Stomach (tissue), 9 donors: ENCODE measurements around the gene USP9X. TPM values are rescaled to one million over a fixed set of nuclear protein-coding genes. Genes with fewer than 3 reads are reported as not detected.
"Not testable (repeated sequence)": the region's sequence is repeated elsewhere in the genome, so short reads cannot be mapped to it uniquely, and the experiment has no call there.

Source experiments
- DNase-seq, 2 donors: peaks; one replicate each; pipeline versions ENCODE4 v3.0.0 to v3.0.0-alpha.2; 2013 to 2019
- H3K27ac ChIP-seq, 5 donors: fragments of 200-600 bp in 4 of 5; sonication (generic) in 4 of 5; one replicate each; pipeline ENCODE4 v1.5.1; 2013 to 2019; ENCODE audit warnings: mild to moderate bottlenecking in 1 of 5, moderate library complexity in 1 of 5
- H3K27me3 ChIP-seq, 3 donors: fragments of 200-600 bp; sonication (generic); one replicate each; pipeline ENCODE4 v1.5.1; 2017 to 2019; ENCODE audit warnings: mixed run types in 1 of 3
- H3K36me3 ChIP-seq, 4 donors: fragments of 200-600 bp; sonication (generic); 1 replicate in 3 of 4; 2 replicates in 1 of 4; pipeline ENCODE4 v1.5.1; 2016 to 2019
- H3K4me1 ChIP-seq, 4 donors: fragments of 200-600 bp; sonication (generic); one replicate each; pipeline ENCODE4 v1.5.1; 2016 to 2019
- H3K4me3 ChIP-seq, 4 donors: fragments of 200-600 bp; sonication (generic) in 3 of 4; one replicate each; pipeline ENCODE4 v1.5.1; 2016 to 2019; ENCODE audit warnings: mild to moderate bottlenecking in 1 of 4
- H3K9me3 ChIP-seq, 4 donors: fragments of 200-600 bp; sonication (generic); one replicate each; pipeline ENCODE4 v1.5.1; 2016 to 2019
- EP300 ChIP-seq: sonication (generic); formaldehyde crosslinking; IDR thresholded peaks from one replicate; pipeline ENCODE4 v1.6.1; 2017; ENCODE audit warnings: antibody characterized with exemption
- POLR2A ChIP-seq, 4 donors: fragments of 450-650 bp; IDR thresholded peaks; one replicate each; pipeline ENCODE4 v1.6.1; 2016; ENCODE audit warnings: antibody characterized with exemption in 4 of 4, control low read depth in 2 of 4, mild to moderate bottlenecking in 1 of 4, moderate library complexity in 1 of 4
- POLR2AphosphoS5 ChIP-seq, 3 donors: sonication (generic); formaldehyde crosslinking; IDR thresholded peaks; one replicate each; pipeline ENCODE4 v1.6.1; 2016; ENCODE audit warnings: antibody characterized with exemption in 3 of 3
- WGBS, 5 donors: extraction: QIAGEN DNeasy Blood & Tissue Kit in 3 of 5; methylation state at CpG; one replicate each; pipeline versions ENCODE4 v1.1.5 to v1.1.7; 2013 to 2018; 5-methylcytosine and 5-hydroxymethylcytosine counted together
- intact Hi-C: fragments of 100-400 bp; cut with DNase I; formaldehyde crosslinking; loops from one replicate; pipeline ENCODE4 v1.15.1; 2023; ENCODE audit warnings: low total_unique reads
- polyA plus RNA-seq, 3 donors: library from polyadenylated mRNA; stranded (reverse); fragments of 200-250 nt; gene quantifications; one replicate each; pipeline ENCODE4 v1.2.3, GENCODE V29; 2013
- total RNA-seq, 5 donors: library from RNA; depleted of rRNA; stranded (reverse); fragments of >200 nt; gene quantifications; one replicate each; pipeline versions ENCODE4 v1.1.0 to v1.2.3, GENCODE V29; 2014 to 2016
- TF ChIP-seq, protein P1 (sequence below), 7 experiments: fragments of 450-650 bp in 4 of 7; fragments of 200-600 bp in 3 of 7; sonication (generic) in 3 of 7; IDR thresholded peaks; one replicate each; pipeline ENCODE4 v1.5.1; 2016 to 2019; ENCODE audit warnings: antibody characterized with exemption in 7 of 7, control low read depth in 2 of 7, mild to moderate bottlenecking in 1 of 7
- donor health status: healthy with polysubstance abuse.
- donor health status: Bipolar disorder and iron deficiency.
- donor health status: healthy.

USP9X gene
- total and polyA plus RNA-seq, 8 donors = 6.5 to 252 (median 52.6) TPM

- no peak overlapping the region for H3K27ac ChIP-seq
- H3K4me3 ChIP-seq = no peak overlapping the region
- TF ChIP-seq EP300 = no peak
- no peak for TF ChIP-seq POLR2AphosphoS5 (IDR thresholded peaks at IDR 0.05)
- TF ChIP-seq, protein P1, sequence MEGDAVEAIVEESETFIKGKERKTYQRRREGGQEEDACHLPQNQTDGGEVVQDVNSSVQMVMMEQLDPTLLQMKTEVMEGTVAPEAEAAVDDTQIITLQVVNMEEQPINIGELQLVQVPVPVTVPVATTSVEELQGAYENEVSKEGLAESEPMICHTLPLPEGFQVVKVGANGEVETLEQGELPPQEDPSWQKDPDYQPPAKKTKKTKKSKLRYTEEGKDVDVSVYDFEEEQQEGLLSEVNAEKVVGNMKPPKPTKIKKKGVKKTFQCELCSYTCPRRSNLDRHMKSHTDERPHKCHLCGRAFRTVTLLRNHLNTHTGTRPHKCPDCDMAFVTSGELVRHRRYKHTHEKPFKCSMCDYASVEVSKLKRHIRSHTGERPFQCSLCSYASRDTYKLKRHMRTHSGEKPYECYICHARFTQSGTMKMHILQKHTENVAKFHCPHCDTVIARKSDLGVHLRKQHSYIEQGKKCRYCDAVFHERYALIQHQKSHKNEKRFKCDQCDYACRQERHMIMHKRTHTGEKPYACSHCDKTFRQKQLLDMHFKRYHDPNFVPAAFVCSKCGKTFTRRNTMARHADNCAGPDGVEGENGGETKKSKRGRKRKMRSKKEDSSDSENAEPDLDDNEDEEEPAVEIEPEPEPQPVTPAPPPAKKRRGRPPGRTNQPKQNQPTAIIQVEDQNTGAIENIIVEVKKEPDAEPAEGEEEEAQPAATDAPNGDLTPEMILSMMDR (IDR thresholded peaks at IDR 0.05) = no peak
- TF ChIP-seq POLR2A (IDR thresholded peaks at IDR 0.05) = no peak
- peaks cover 0 to 81% (median 38%) of the 10 kb centered on the region in 4 donors for H3K4me1 ChIP-seq
- 62 to 82% (median 75%) methylated on average over 1 of the region's 1 CpG for WGBS, 5 donors
- no peaks in the 10 kb centered on the region for H3K36me3 ChIP-seq
- H3K27me3 ChIP-seq = no peaks in the 10 kb centered on the region
- DNase-seq = no peak
- peaks cover 0 to 8% (median 0%) of the 10 kb centered on the region in 4 donors for H3K9me3 ChIP-seq
- intact Hi-C loops = no loop called here
Measured at GRCh38 chrX:41108007-41108406, 22.8 kb downstream of the USP9X start.

DNA sequence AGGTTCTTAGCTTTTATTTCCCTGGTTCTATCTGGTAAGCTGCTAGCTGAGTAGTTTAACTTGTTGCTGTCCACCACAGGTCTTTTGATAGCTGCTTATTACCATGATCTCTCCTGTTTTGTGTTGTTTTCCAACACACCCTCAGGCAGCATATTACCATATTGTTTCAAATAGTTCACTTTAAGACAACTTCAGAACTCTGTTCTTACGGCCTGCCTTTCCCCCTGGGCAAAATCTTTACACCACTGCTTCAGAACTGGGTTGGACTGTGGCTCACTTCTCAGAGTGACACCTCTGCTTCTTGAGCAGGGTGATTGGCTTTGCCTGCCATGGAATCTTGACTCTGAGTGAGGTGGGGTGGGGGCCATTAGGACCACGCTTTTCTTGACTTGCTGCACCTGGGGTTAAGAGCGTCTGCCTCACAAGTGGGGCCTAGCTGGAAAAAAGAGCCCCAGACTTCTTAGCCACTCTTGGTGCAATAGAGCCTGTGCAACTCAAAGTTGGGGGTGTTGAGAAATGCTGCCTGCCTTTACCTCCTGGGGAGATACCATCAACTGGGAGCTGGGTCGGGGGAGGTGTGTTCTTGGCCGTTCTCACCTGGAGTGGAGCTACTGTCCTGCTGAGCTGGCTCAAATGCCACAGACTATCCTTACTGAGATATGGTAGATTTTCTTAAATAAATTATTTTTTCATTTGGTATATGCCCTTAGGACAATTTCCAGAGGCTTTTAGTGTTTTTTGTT is 23.4 kb downstream of the USP9X start:
- Histone ChIP-seq H3K4me1 (peaks cover 0 to 78% (median 36%) of the 10 kb centered on the region in 4 donors), H3K9me3 (peaks cover 0 to 8% (median 0%) of the 10 kb centered on the region in 4 donors), H3K36me3 (no peaks in the 10 kb centered on the region), H3K4me3 (no peak overlapping the region), H3K27me3 (no peaks in the 10 kb centered on the region), H3K27ac (no peak overlapping the region)
- whole genome bisulfite sequencing, 5 donors = 59 to 78% (median 66%) methylated on average over 3 to 5 of the region's 5 CpGs
- DNase-seq = no peak
- TF ChIP-seq POLR2AphosphoS5 (IDR thresholded peaks at IDR 0.05) = no peak
- intact Hi-C loops = no loop called here

GRCh38 chrX:41110801-41111625 is 25.8 kb downstream of the USP9X start:
- Histone ChIP-seq H3K9me3 (peaks cover 0 to 8% (median 0%) of the 10 kb centered on the region in 4 donors), H3K4me1 (peaks cover 0 to 83% (median 43%) of the 10 kb centered on the region in 4 donors), H3K27me3 (no peaks in the 10 kb centered on the region), H3K27ac (no peak overlapping the region), H3K36me3 (no peaks in the 10 kb centered on the region), H3K4me3 (no peak overlapping the region)
- no peak for DNase-seq
- TF ChIP-seq EP300 (no peak), POLR2A (IDR thresholded peaks at IDR 0.05) (no peak)
- TF ChIP-seq, protein P1 (IDR thresholded peaks at IDR 0.05) = no peak
- 44 to 73% (median 61%) methylated on average over 7 of the region's 7 CpGs for WGBS, 5 donors
- intact Hi-C loops = loop anchor here (10.0 kb wide), 1 partner anchor 236 kb away; no protein-coding TSS in a partner anchor

GRCh38 chrX:41115104-41115425 is 29.8 kb downstream of the USP9X start:
- intact Hi-C loops = loop anchor here (10.0 kb wide), 1 partner anchor 240 kb away; no protein-coding TSS in a partner anchor
- TF ChIP-seq, protein P1 (IDR thresholded peaks at IDR 0.05) = peak in 5 of 7 experiments; percentile 59 to 93 (median 79)
- H3K27me3 ChIP-seq, H3K36me3 ChIP-seq, H3K4me3 ChIP-seq, H3K27ac ChIP-seq, H3K9me3 ChIP-seq: not testable (repeated sequence)
- H3K4me1 ChIP-seq = peaks cover 0 to 94% (median 45%) of the 10 kb centered on the region in 4 donors
- DNase-seq = peak in 1 of 2 donors; percentile 64
- 0 to 4% (median 1%) methylated on average over 3 to 4 of the region's 4 CpGs for WGBS, 5 donors
